GM18951 (cell line): ENCODE measurements around the gene SFTPB.
"Not testable (repeated sequence)": the region's sequence is repeated elsewhere in the genome, so short reads cannot be mapped to it uniquely, and the experiment has no call there.

Experiments used
- POLR2A ChIP-seq: IDR thresholded peaks from 4 replicates; pipeline ENCODE4 v1.6.1; 2011; ENCODE audit warnings: mild to moderate bottlenecking; ENCODE audit not compliant: insufficient read length, insufficient read depth; ENCODE audit errors: extremely low read depth
- in situ Hi-C: fragments of 300-500 bp; cut with MboI; formaldehyde crosslinking; loops from one replicate; pipeline ENCODE4 v1.12.0; 2022; ENCODE audit warnings: low sequenced_read_pairs, mixed read lengths, inconsistent platforms; ENCODE audit not compliant: unreplicated experiment

Gene SFTPB

GRCh38 chr2:85678794-85679672, 11.0 kb upstream of the SFTPB start:
- in situ Hi-C loops: no loop called here
- no peak for TF ChIP-seq POLR2A

- in situ Hi-C loops: no loop called here
- TF ChIP-seq POLR2A: no peak
Measured at GRCh38 chr2:85678377-85678776, 10.4 kb upstream of the SFTPB start.

GRCh38 chr2:85675866-85676548, 8.0 kb upstream of the SFTPB start:
- no peak for TF ChIP-seq POLR2A
- in situ Hi-C loops: no loop called here

- in situ Hi-C loops: no loop called here
- no peak for TF ChIP-seq POLR2A
Measured at GRCh38 chr2:85675427-85675826, 7.4 kb upstream of the SFTPB start.

- no peak for TF ChIP-seq POLR2A
- in situ Hi-C loops: no loop called here
Measured at GRCh38 chr2:85674417-85674816, 6.4 kb upstream of the SFTPB start.

- in situ Hi-C loops: no loop called here
- no peak for TF ChIP-seq POLR2A
Measured at GRCh38 chr2:85673716-85674375, 5.8 kb upstream of the SFTPB start.

GRCh38 chr2:85672456-85672855, 4.5 kb upstream of the SFTPB start:
- in situ Hi-C loops: no loop called here
- no peak for TF ChIP-seq POLR2A

GRCh38 chr2:85670416-85670815, 2.4 kb upstream of the SFTPB start:
- in situ Hi-C loops: not testable (repeated sequence)

GRCh38 chr2:85669549-85669948, 1.6 kb upstream of the SFTPB start:
- in situ Hi-C loops: no loop called here
- no peak for TF ChIP-seq POLR2A

- in situ Hi-C loops: no loop called here
- TF ChIP-seq POLR2A: no peak
Measured at GRCh38 chr2:85668857-85669142, 801 bp upstream of the SFTPB start.

GRCh38 chr2:85667561-85668008, 414 bp downstream of the SFTPB start:
- no peak for TF ChIP-seq POLR2A
- in situ Hi-C loops: no loop called here

- TF ChIP-seq POLR2A: no peak
- in situ Hi-C loops: no loop called here
Measured at GRCh38 chr2:85666435-85667316, 1.3 kb downstream of the SFTPB start.

GRCh38 chr2:85666016-85666415, 2.0 kb downstream of the SFTPB start:
- TF ChIP-seq POLR2A: no peak
- in situ Hi-C loops: no loop called here
